GM12878 (cell line): ENCODE data around the gene C1orf35. TPM values are rescaled to one million over a fixed set of nuclear protein-coding genes. Genes with fewer than 3 reads are reported as not detected.
A peak's percentile ranks its signal among the peaks of the same experiment; 100 is the strongest.

Experiments
- BCL11A ChIP-seq: IDR thresholded peaks from 2 replicates; pipeline ENCODE4 v1.6.1; 2011; ENCODE audit warnings: low read depth, low read length
- BCLAF1 ChIP-seq: fragments of 450-650 bp; IDR thresholded peaks from 2 replicates; pipeline ENCODE4 v1.6.1; 2017; ENCODE audit warnings: antibody characterized with exemption, mild to moderate bottlenecking, moderate library complexity
- CBFB ChIP-seq: IDR thresholded peaks from 2 replicates; pipeline ENCODE4 v1.6.1; 2016; ENCODE audit warnings: antibody characterized with exemption, low read depth
- CBX5 ChIP-seq: sonication (generic); IDR thresholded peaks from 2 replicates; pipeline ENCODE4 v1.6.1; 2016; ENCODE audit warnings: low read depth, moderate library complexity, mild to moderate bottlenecking, inconsistent platforms
- CEBPB ChIP-seq, 2 experiments: fragments of 150-350 bp in 1 of 2; IDR thresholded peaks; 2 replicates each; pipeline ENCODE4 v1.6.1; 2012 to 2014; ENCODE audit warnings: low read depth in 2 of 2, low read length in 2 of 2, borderline replicate concordance in 1 of 2, inconsistent platforms in 1 of 2
- EP300 ChIP-seq, 2 experiments: fragments of 150-350 bp in 1 of 2; IDR thresholded peaks; 2 replicates each; pipeline ENCODE4 v1.6.1; 2011 to 2012; ENCODE audit warnings: low read depth in 2 of 2, low read length in 2 of 2, borderline replicate concordance in 1 of 2, improper control_type of control experiment in 1 of 2, inconsistent platforms in 1 of 2; ENCODE audit not compliant: control insufficient read depth in 1 of 2
- FOXM1 ChIP-seq: IDR thresholded peaks from 2 replicates; pipeline ENCODE4 v1.6.1; 2012; ENCODE audit warnings: low read depth, mild to moderate bottlenecking, inconsistent platforms, low read length, moderate library complexity
- JUNB ChIP-seq: IDR thresholded peaks from 2 replicates; pipeline ENCODE4 v1.6.1; 2016; ENCODE audit warnings: antibody characterized with exemption, mild to moderate bottlenecking
- MYC ChIP-seq: IDR thresholded peaks from 2 replicates; pipeline ENCODE4 v1.6.1; 2011; ENCODE audit warnings: mild to moderate bottlenecking, low read length, moderate library complexity, inconsistent platforms; ENCODE audit not compliant: insufficient read depth, insufficient replicate concordance, insufficient read length, severe bottlenecking
- NFXL1 ChIP-seq: fragments of 450-650 bp; IDR thresholded peaks from 2 replicates; pipeline ENCODE4 v1.6.1; 2017; ENCODE audit warnings: antibody characterized with exemption, mild to moderate bottlenecking, borderline replicate concordance
- NR2C1 ChIP-seq: fragments of 450-650 bp; IDR thresholded peaks from 2 replicates; pipeline ENCODE4 v1.6.1; 2017; ENCODE audit warnings: antibody characterized with exemption, mild to moderate bottlenecking, moderate library complexity
- NR2F1 ChIP-seq: fragments of 450-650 bp; conservative IDR thresholded peaks from 2 replicates; pipeline ENCODE4 v1.6.1; 2017; ENCODE audit warnings: mild to moderate bottlenecking
- NRF1 ChIP-seq: conservative IDR thresholded peaks from 2 replicates; pipeline ENCODE4 v1.6.1; 2011; ENCODE audit warnings: mild to moderate bottlenecking, low read depth, low read length, improper control_type of control experiment
- PAX5 ChIP-seq: IDR thresholded peaks from 2 replicates; pipeline ENCODE4 v1.6.1; 2011; ENCODE audit warnings: low read depth, low read length, borderline replicate concordance
- PBX3 ChIP-seq: IDR thresholded peaks from 2 replicates; pipeline ENCODE4 v1.6.1; 2011; ENCODE audit warnings: mild to moderate bottlenecking, low read depth, low read length, moderate library complexity; ENCODE audit not compliant: insufficient replicate concordance
- PML ChIP-seq: IDR thresholded peaks from 2 replicates; pipeline ENCODE4 v1.6.1; 2012; ENCODE audit warnings: low read length, inconsistent platforms
- RELA ChIP-seq: fragments of 450-650 bp; IDR thresholded peaks from 2 replicates; pipeline ENCODE4 v1.8.0; 2014; ENCODE audit warnings: borderline replicate concordance; ENCODE audit not compliant: partially characterized antibody
- RFX5 ChIP-seq: IDR thresholded peaks from 2 replicates; pipeline ENCODE4 v1.6.1; 2011; ENCODE audit warnings: low read depth, low read length, improper control_type of control experiment
- SUZ12 ChIP-seq: fragments of 200-600 bp; sonication (generic); IDR thresholded peaks from one replicate; pipeline ENCODE4 v1.6.1; 2018; ENCODE audit warnings: antibody characterized with exemption, mild to moderate bottlenecking; ENCODE audit not compliant: unreplicated experiment
- WRNIP1 ChIP-seq: IDR thresholded peaks from 2 replicates; pipeline ENCODE4 v1.6.1; 2011; ENCODE audit warnings: low read depth, low read length, improper control_type of control experiment, borderline replicate concordance
- ZBTB4 ChIP-seq: fragments of 450-650 bp; formaldehyde crosslinking; IDR thresholded peaks from 2 replicates; pipeline ENCODE4 v1.4.0; 2022; ENCODE audit warnings: mild to moderate bottlenecking, moderate library complexity
- ZNF24 ChIP-seq: fragments of 450-650 bp; IDR thresholded peaks from 2 replicates; pipeline ENCODE4 v1.6.1; 2017; ENCODE audit warnings: antibody characterized with exemption, mild to moderate bottlenecking
- polyA plus RNA-seq, 11 experiments: library from polyadenylated mRNA; depleted of rRNA in 4 of 11; unstranded in 6 of 11; stranded (reverse) in 5 of 11; fragments of >200 nt; fragmentation: Nextera tagmentation in 4 of 11; fragmentation: Illumina TruSeq in 1 of 11; extraction: Ambion mirVana in 4 of 11; extraction: Trizol in 1 of 11; gene quantifications; 1 replicate in 1 of 11; 2 replicates in 10 of 11; pipeline versions ENCODE4 v1.2.1 to v1.2.3, GENCODE V29; 2011 to 2016; ENCODE audit warnings: inconsistent platforms in 2 of 11, missing spikeins in 2 of 11, low read depth in 1 of 11
- total RNA-seq, 4 experiments: library from RNA; depleted of rRNA in 3 of 4; stranded (reverse); fragments of >200 nt in 3 of 4; fragmentation: Illumina TruSeq in 1 of 4; extraction: Trizol in 1 of 4; gene quantifications; 2 replicates each; pipeline versions ENCODE4 v1.2.1 to v1.2.3, GENCODE V29; 2013 to 2021

The C1orf35 gene
- total and polyA plus RNA-seq, 10 of the 15 experiments (the other 5 are each of a cell fraction or from before 2014, with no cell fraction given): 2.5 to 27.0 (median 10.6) TPM

GRCh38 chr1:228109073-228109961 is 6.2 kb upstream of the C1orf35 start, which contains the start of gene MRPL55 (continued):
- no peak for TF ChIP-seq NRF1
- peak; percentile 66; the same call in 1 of the 2 replicates for TF ChIP-seq RFX5
- TF ChIP-seq CBFB: no peak
- peak; percentile 20; the same call in 1 of the 2 replicates for TF ChIP-seq PAX5
- TF ChIP-seq JUNB: no peak
- no peak for TF ChIP-seq EP300 (IDR thresholded peaks at IDR 0.05; ENCODE audit: borderline replicate concordance in 1 of 2, control insufficient read depth in 1 of 2, low read depth in 2 of 2, low read length in 2 of 2)
- TF ChIP-seq MYC: peak; percentile 41
- peak; percentile 76 for TF ChIP-seq RELA
- no peak for TF ChIP-seq CBX5
- TF ChIP-seq BCLAF1: peak; percentile 55; the same call in 1 of the 2 replicates
- TF ChIP-seq PBX3: no peak
- peak; percentile 99 for TF ChIP-seq NFXL1
- no peak for TF ChIP-seq ZBTB4 (CRISPR knock-in tag)
- TF ChIP-seq NR2C1: no peak
- peak; percentile 25; the same call in 1 of the 2 replicates for TF ChIP-seq NR2F1
- no peak for TF ChIP-seq WRNIP1
- no peak for TF ChIP-seq CEBPB (IDR thresholded peaks at IDR 0.05; ENCODE audit: borderline replicate concordance in 1 of 2, low read depth in 2 of 2, low read length in 2 of 2)
- TF ChIP-seq SUZ12: no peak
- no peak for TF ChIP-seq ZNF24
- no peak for TF ChIP-seq FOXM1
- TF ChIP-seq BCL11A: no peak
- peak; percentile 91; the same call in 1 of the 2 replicates for TF ChIP-seq PML
